Parathyroid adenoma (tissue), 2 donors: ENCODE results near the gene GNL2.
"Not testable (repeated sequence)": the region's sequence is repeated elsewhere in the genome, so short reads cannot be mapped to it uniquely, and the experiment has no call there.

Source experiments
- H2AFZ ChIP-seq: fragments of 300-600 bp; sonication (generic); one replicate; pipeline ENCODE4 v1.7.0; 2017; ENCODE audit warnings: antibody characterized with exemption, mild to moderate bottlenecking
- H3K27ac ChIP-seq: fragments of 300-600 bp; sonication (generic); one replicate; pipeline ENCODE4 v1.7.0; 2017
- H3K27me3 ChIP-seq: fragments of 300-600 bp; sonication (generic); one replicate; pipeline ENCODE4 v1.7.0; 2017; ENCODE audit warnings: low read length; ENCODE audit not compliant: control insufficient read depth, insufficient read depth
- H3K36me3 ChIP-seq: fragments of 300-600 bp; sonication (generic); one replicate; pipeline ENCODE4 v1.7.0; 2017; ENCODE audit warnings: low read length; ENCODE audit not compliant: control insufficient read depth, insufficient read depth
- H3K4me1 ChIP-seq: fragments of 300-600 bp; sonication (generic); one replicate; pipeline ENCODE4 v1.7.0; 2017; ENCODE audit warnings: control low read depth
- H3K4me2 ChIP-seq: fragments of 300-600 bp; sonication (generic); one replicate; pipeline ENCODE4 v1.7.0; 2017; ENCODE audit warnings: low read length
- H3K4me3 ChIP-seq: fragments of 300-600 bp; sonication (generic); one replicate; pipeline ENCODE4 v1.7.0; 2017; ENCODE audit warnings: low read depth, low read length
- H3K79me2 ChIP-seq: fragments of 300-600 bp; sonication (generic); one replicate; pipeline ENCODE4 v1.7.0; 2017; ENCODE audit warnings: control low read depth
- H3K9ac ChIP-seq: fragments of 300-600 bp; sonication (generic); one replicate; pipeline ENCODE4 v1.7.0; 2017; ENCODE audit warnings: mild to moderate bottlenecking
- H3K9me3 ChIP-seq: fragments of 300-600 bp; sonication (generic); one replicate; pipeline ENCODE4 v1.7.0; 2017; ENCODE audit warnings: low read length; ENCODE audit not compliant: control insufficient read depth
- CTCF ChIP-seq: fragments of 300-600 bp; sonication (generic); IDR thresholded peaks from one replicate; pipeline ENCODE4 v1.7.0; 2017; ENCODE audit warnings: antibody characterized with exemption, mild to moderate bottlenecking
- donor health status: primary hyperparathyroidism.

Gene GNL2

GRCh38 chr1:37599940-37600339 lies 4.2 kb upstream of the GNL2 start:
- TF ChIP-seq CTCF = no peak
- H3K27ac ChIP-seq = no peak overlapping the region
- no peak overlapping the region for H3K4me2 ChIP-seq
- no peak overlapping the region for H3K9ac ChIP-seq
- H3K27me3 ChIP-seq = no peaks in the 10 kb centered on the region
- no peak overlapping the region for H3K4me3 ChIP-seq
- H3K9me3 ChIP-seq = no peaks in the 10 kb centered on the region
- H2AFZ ChIP-seq = no peak overlapping the region
- H3K4me1 ChIP-seq = no peaks in the 10 kb centered on the region
- H3K79me2 ChIP-seq = peaks cover 3% of the 10 kb centered on the region
- H3K36me3 ChIP-seq = no peaks in the 10 kb centered on the region

GRCh38 chr1:37596182-37596667 lies 488 bp upstream of the GNL2 start:
- Histone ChIP-seq H3K27me3 (no peaks in the 10 kb centered on the region), H3K9me3 (no peaks in the 10 kb centered on the region), H3K9ac (no peak overlapping the region)

GRCh38 chr1:37593726-37594125 lies 2.0 kb downstream of the GNL2 start:
- Histone ChIP-seq H3K36me3 (no peaks in the 10 kb centered on the region), H3K9ac (no peak overlapping the region)

More at GRCh38 chr1:37596182-37596667, 488 bp upstream of the GNL2 start:
- peak overlapping the region; percentile 63 for H3K27ac ChIP-seq
- H3K4me1 ChIP-seq = peaks cover 3% of the 10 kb centered on the region
- H3K4me3 ChIP-seq = peak overlapping the region; percentile 84
- H3K36me3 ChIP-seq = no peaks in the 10 kb centered on the region
- no peak for TF ChIP-seq CTCF
- H2AFZ ChIP-seq = peak overlapping the region; percentile 97
- H3K4me2 ChIP-seq = peak overlapping the region; percentile 98
- H3K79me2 ChIP-seq = peaks cover 3% of the 10 kb centered on the region

GRCh38 chr1:37588939-37589338 lies 6.8 kb downstream of the GNL2 start:
- Histone ChIP-seq H2AFZ (no peak overlapping the region), H3K4me3 (no peak overlapping the region), H3K9ac (no peak overlapping the region), H3K79me2 (no peaks in the 10 kb centered on the region), H3K27ac (no peak overlapping the region), H3K9me3 (no peaks in the 10 kb centered on the region), H3K27me3 (no peaks in the 10 kb centered on the region), H3K36me3 (no peaks in the 10 kb centered on the region), H3K4me2 (no peak overlapping the region), H3K4me1 (no peaks in the 10 kb centered on the region)
- no peak for TF ChIP-seq CTCF

More at GRCh38 chr1:37593726-37594125, 2.0 kb downstream of the GNL2 start:
- H3K4me2 ChIP-seq = no peak overlapping the region
- H3K27ac ChIP-seq = no peak overlapping the region
- H3K27me3 ChIP-seq = no peaks in the 10 kb centered on the region
- TF ChIP-seq CTCF = no peak
- no peak overlapping the region for H2AFZ ChIP-seq
- H3K4me3 ChIP-seq = no peak overlapping the region
- peaks cover 3% of the 10 kb centered on the region for H3K4me1 ChIP-seq
- peaks cover 3% of the 10 kb centered on the region for H3K79me2 ChIP-seq
- H3K9me3 ChIP-seq = no peaks in the 10 kb centered on the region

GRCh38 chr1:37584544-37584943 lies 11.2 kb downstream of the GNL2 start:
- H3K79me2 ChIP-seq, H3K36me3 ChIP-seq, H3K4me1 ChIP-seq, H3K9me3 ChIP-seq, H2AFZ ChIP-seq, H3K4me2 ChIP-seq, H3K4me3 ChIP-seq, H3K27ac ChIP-seq, H3K27me3 ChIP-seq, H3K9ac ChIP-seq: not testable (repeated sequence)
